ENCODE measurements around the gene MTMR11.

DNA sequence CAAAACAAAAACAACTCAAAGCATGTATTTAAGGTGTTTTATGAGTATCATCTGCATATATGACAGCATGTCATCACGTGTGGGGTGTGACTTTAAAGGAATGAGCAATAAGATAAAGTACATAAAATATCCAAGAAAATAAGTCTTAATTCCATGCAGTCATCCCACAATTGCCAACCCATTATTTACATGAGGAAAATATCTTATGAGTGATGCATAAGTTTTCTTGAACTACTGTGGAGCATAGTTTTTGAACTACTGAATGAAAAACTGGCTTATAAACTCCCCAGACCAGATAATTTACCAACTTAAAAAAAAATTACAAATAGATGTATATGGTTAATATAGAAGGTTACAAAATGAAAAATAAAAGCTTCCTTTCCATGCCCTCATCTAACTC is 29.7 kb upstream of the MTMR11 start:
- no peak for TF ChIP-seq POLR2A (IDR thresholded peaks at IDR 0.05)
- TF ChIP-seq, protein P1, sequence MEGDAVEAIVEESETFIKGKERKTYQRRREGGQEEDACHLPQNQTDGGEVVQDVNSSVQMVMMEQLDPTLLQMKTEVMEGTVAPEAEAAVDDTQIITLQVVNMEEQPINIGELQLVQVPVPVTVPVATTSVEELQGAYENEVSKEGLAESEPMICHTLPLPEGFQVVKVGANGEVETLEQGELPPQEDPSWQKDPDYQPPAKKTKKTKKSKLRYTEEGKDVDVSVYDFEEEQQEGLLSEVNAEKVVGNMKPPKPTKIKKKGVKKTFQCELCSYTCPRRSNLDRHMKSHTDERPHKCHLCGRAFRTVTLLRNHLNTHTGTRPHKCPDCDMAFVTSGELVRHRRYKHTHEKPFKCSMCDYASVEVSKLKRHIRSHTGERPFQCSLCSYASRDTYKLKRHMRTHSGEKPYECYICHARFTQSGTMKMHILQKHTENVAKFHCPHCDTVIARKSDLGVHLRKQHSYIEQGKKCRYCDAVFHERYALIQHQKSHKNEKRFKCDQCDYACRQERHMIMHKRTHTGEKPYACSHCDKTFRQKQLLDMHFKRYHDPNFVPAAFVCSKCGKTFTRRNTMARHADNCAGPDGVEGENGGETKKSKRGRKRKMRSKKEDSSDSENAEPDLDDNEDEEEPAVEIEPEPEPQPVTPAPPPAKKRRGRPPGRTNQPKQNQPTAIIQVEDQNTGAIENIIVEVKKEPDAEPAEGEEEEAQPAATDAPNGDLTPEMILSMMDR (IDR thresholded peaks at IDR 0.05), result no peak
- no peak for TF ChIP-seq POLR2AphosphoS5 (IDR thresholded peaks at IDR 0.05)
